NCI-H345 treated with DMSO at 0.1 percent for 48 hours (cell line): ENCODE results near the gene TBC1D3B.
"Not testable (repeated sequence)": the region's sequence is repeated elsewhere in the genome, so short reads cannot be mapped to it uniquely, and the experiment has no call there.

Source experiments
- DNase-seq: peaks from one replicate; lab custom pipeline; 2025; ENCODE audit not compliant: unreplicated experiment; lab: John Stamatoyannopoulos, UW

TBC1D3B gene

GRCh38 chr17:36182176-36183000 lies 6.0 kb upstream of the TBC1D3B start:
- no peak for DNase-seq

- not testable (repeated sequence) for DNase-seq
Measured at GRCh38 chr17:36181446-36182175, 5.2 kb upstream of the TBC1D3B start.

GRCh38 chr17:36168836-36169235 lies 7.6 kb downstream of the TBC1D3B start:
- DNase-seq, result not testable (repeated sequence)

- no peak for DNase-seq
Measured at GRCh38 chr17:36153895-36154610, 22.4 kb downstream of the TBC1D3B start.

- DNase-seq, result no peak
Measured at GRCh38 chr17:36152639-36153120, 23.8 kb downstream of the TBC1D3B start.

- no peak for DNase-seq
Measured at GRCh38 chr17:36151891-36152638, 24.4 kb downstream of the TBC1D3B start.

GRCh38 chr17:36149296-36149820 lies 27.1 kb downstream of the TBC1D3B start:
- no peak for DNase-seq

GRCh38 chr17:36148559-36149295 lies 27.7 kb downstream of the TBC1D3B start:
- DNase-seq, result peak; percentile 47

- no peak for DNase-seq
Measured at GRCh38 chr17:36147601-36148000, 28.8 kb downstream of the TBC1D3B start.

- DNase-seq, result no peak
Measured at GRCh38 chr17:36144981-36145729, 31.3 kb downstream of the TBC1D3B start.

GRCh38 chr17:36144014-36144413 lies 32.4 kb downstream of the TBC1D3B start:
- no peak for DNase-seq

GRCh38 chr17:36142806-36143205 lies 33.6 kb downstream of the TBC1D3B start:
- DNase-seq, result no peak

GRCh38 chr17:36142235-36142634 lies 34.2 kb downstream of the TBC1D3B start:
- DNase-seq, result no peak

- DNase-seq, result no peak
Measured at GRCh38 chr17:36136439-36136838, 40.0 kb downstream of the TBC1D3B start.

GRCh38 chr17:36136036-36136435 lies 40.4 kb downstream of the TBC1D3B start:
- no peak for DNase-seq

GRCh38 chr17:36135465-36135864 lies 41.0 kb downstream of the TBC1D3B start:
- no peak for DNase-seq

GRCh38 chr17:36133602-36134236 lies 42.7 kb downstream of the TBC1D3B start:
- DNase-seq, result peak; percentile 69

- no peak for DNase-seq
Measured at GRCh38 chr17:36132421-36132831, 44.0 kb downstream of the TBC1D3B start.

- no peak for DNase-seq
Measured at GRCh38 chr17:36131931-36132330, 44.5 kb downstream of the TBC1D3B start.
